K562 treated with DMSO at 1 percent for 4 hours (cell line): ENCODE results near the gene SAGE1. TPM values are rescaled to one million over a fixed set of nuclear protein-coding genes. Genes with fewer than 3 reads are reported as not detected.

Experiments
- total RNA-seq: library from RNA; unstranded; fragments of 300-600 nt; gene quantifications from 2 replicates; pipeline ENCODE4 v1.2.3, GENCODE V29; 2022; ENCODE audit not compliant: insufficient read depth

SAGE1 gene, protein sequence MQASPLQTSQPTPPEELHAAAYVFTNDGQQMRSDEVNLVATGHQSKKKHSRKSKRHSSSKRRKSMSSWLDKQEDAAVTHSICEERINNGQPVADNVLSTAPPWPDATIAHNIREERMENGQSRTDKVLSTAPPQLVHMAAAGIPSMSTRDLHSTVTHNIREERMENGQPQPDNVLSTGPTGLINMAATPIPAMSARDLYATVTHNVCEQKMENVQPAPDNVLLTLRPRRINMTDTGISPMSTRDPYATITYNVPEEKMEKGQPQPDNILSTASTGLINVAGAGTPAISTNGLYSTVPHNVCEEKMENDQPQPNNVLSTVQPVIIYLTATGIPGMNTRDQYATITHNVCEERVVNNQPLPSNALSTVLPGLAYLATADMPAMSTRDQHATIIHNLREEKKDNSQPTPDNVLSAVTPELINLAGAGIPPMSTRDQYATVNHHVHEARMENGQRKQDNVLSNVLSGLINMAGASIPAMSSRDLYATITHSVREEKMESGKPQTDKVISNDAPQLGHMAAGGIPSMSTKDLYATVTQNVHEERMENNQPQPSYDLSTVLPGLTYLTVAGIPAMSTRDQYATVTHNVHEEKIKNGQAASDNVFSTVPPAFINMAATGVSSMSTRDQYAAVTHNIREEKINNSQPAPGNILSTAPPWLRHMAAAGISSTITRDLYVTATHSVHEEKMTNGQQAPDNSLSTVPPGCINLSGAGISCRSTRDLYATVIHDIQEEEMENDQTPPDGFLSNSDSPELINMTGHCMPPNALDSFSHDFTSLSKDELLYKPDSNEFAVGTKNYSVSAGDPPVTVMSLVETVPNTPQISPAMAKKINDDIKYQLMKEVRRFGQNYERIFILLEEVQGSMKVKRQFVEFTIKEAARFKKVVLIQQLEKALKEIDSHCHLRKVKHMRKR
- 15.2 and 15.9 TPM in 2 replicates for total RNA-seq

DNA sequence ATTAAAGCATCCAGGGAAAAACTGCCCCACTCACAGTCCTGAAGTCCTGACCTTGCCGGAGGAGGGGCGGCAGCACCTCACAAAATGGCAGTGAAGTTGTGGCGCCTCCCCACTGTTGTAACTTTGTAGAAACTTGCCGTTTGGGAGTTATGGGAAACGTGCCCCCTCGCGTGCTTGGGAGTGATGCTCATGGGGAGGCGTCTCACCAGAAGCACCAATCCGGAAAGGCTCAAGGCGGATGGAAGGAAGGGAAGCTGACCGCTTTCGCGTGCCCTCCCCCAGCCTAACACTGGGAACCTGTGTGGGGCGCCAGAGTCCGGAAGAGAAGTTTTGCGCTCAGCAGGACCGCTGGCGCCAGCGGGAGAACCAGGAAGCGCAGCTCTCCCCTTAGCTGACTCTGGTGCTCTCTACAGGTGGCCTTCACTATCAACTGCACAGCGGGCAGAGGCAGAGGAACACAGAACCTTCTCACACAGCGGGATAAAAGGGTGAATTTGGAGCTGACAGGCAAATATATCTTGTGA is at the start of gene SAGE1, which contains the start of gene CT45A10:
SAGE1 (plus strand) TSS at position 423 of the 524 bp plus-strand sequence. CDS start 2,527 bp downstream, outside the sequence.
CT45A10 (minus strand) TSS at position 151 of the 524 bp plus-strand sequence. CDS start 8,100 bp downstream, outside the sequence.

DNA sequence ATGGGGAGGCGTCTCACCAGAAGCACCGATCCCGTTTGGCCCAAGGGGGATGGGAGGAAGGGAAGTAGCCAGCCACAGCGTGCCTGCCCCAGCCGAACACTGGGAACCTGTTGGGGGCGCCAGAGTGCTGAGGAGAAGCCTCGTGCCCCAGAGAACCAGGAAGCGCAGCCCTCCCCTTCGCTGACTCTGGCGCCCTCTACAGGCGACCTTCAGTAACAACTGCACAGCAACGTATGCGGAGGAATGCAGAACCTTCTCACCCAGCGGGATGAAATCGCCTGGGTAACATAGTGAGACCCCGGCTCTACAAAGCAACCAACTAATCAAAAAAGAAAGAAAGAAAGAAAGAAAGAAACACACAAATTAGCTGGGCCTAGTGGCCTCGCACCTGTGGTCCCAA is 39.1 kb upstream of the SAGE1 start, which contains the start of gene CT45A8:
CT45A8 (minus strand) TSS at position 101 of the 400 bp plus-strand sequence. CDS start 3,755 bp downstream, outside the sequence.

DNA sequence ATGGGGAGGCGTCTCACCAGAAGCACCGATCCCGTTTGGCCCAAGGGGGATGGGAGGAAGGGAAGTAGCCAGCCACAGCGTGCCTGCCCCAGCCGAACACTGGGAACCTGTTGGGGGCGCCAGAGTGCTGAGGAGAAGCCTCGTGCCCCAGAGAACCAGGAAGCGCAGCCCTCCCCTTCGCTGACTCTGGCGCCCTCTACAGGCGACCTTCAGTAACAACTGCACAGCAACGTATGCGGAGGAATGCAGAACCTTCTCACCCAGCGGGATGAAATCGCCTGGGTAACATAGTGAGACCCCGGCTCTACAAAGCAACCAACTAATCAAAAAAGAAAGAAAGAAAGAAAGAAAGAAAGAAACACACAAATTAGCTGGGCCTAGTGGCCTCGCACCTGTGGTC is 21.8 kb upstream of the SAGE1 start, which contains the start of gene CT45A9:
CT45A9 (minus strand) TSS at position 101 of the 400 bp plus-strand sequence. CDS start 3,751 bp downstream, outside the sequence.

Other genes with a start within 250 kb of the SAGE1 start
- gene CT45A1, start 180.1 kb upstream of the SAGE1 start, total RNA-seq = 1.6 TPM in 1 of 2 replicates, not detected in the other
- gene CT45A3, start 125.5 kb upstream of the SAGE1 start, total RNA-seq = not detected in 2 replicates
- gene CT45A5, start 108.2 kb upstream of the SAGE1 start, total RNA-seq = not detected in 2 replicates
- gene CT45A6, start 90.9 kb upstream of the SAGE1 start, total RNA-seq = not detected in 2 replicates
- 1.2 TPM in 1 of 2 replicates, not detected in the other for gene CT45A2, start 73.7 kb upstream of the SAGE1 start, total RNA-seq
- not detected in 2 replicates for gene CT45A7, start 56.4 kb upstream of the SAGE1 start, total RNA-seq
- gene CT45A8, start 39.2 kb upstream of the SAGE1 start, total RNA-seq = not detected in 2 replicates
- not detected in 2 replicates for gene CT45A9, start 21.9 kb upstream of the SAGE1 start, total RNA-seq
- gene CT45A10, start 272 bp upstream of the SAGE1 start, total RNA-seq = 11.6 and 12.5 TPM in 2 replicates
- 13.4 and 13.8 TPM in 2 replicates for gene MMGT1, start 80.3 kb downstream of the SAGE1 start, total RNA-seq
- gene SLC9A6, start 91.7 kb downstream of the SAGE1 start, total RNA-seq = 6.3 and 7.3 TPM in 2 replicates